Myocyte (in vitro differentiated cells): Measurements from ENCODE around the gene VCY. TPM values are rescaled to one million over a fixed set of nuclear protein-coding genes. Genes with fewer than 3 reads are reported as not detected.
"Not testable (repeated sequence)": the region's sequence is repeated elsewhere in the genome, so short reads cannot be mapped to it uniquely, and the experiment has no call there.

Source experiments
- DNase-seq: peaks from one replicate; pipeline ENCODE4 v3.0.0-alpha.2; 2012; ENCODE audit warnings: low read depth
- polyA plus RNA-seq: library from polyadenylated mRNA; unstranded; fragments of >200 nt; gene quantifications from one replicate; pipeline ENCODE4 v1.2.1, GENCODE V29; 2012; ENCODE audit warnings: missing spikeins
- total RNA-seq: library from RNA; depleted of rRNA; stranded (reverse); fragments of >200 nt; gene quantifications from 2 replicates; pipeline ENCODE4 v1.2.3, GENCODE V29; 2014

VCY gene
- total RNA-seq: not detected in 2 replicates
- not detected for polyA plus RNA-seq

GRCh38 chrY:13986373-13986772 lies at the start of gene VCY:
Gene VCY (minus strand): TSS chrY:13986473. CDS start chrY:13986440, 33 bp downstream.
- not testable (repeated sequence) for DNase-seq

GRCh38 chrY:14030395-14030794 lies 44.1 kb upstream of the VCY start:
- DNase-seq: not testable (repeated sequence)

- not testable (repeated sequence) for DNase-seq
Observed at GRCh38 chrY:14011916-14012315, 25.6 kb upstream of the VCY start.

GRCh38 chrY:13942406-13942805 lies 43.9 kb downstream of the VCY start:
- DNase-seq: not testable (repeated sequence)

Other genes starting within 250 kb of the VCY start
- not detected in 2 replicates for gene VCY1B, start 69.8 kb upstream of the VCY start, total RNA-seq